ENCODE data around the gene NPY4R.
"Not testable (repeated sequence)": the region's sequence is repeated elsewhere in the genome, so short reads cannot be mapped to it uniquely, and the experiment has no call there.

Gene NPY4R, protein sequence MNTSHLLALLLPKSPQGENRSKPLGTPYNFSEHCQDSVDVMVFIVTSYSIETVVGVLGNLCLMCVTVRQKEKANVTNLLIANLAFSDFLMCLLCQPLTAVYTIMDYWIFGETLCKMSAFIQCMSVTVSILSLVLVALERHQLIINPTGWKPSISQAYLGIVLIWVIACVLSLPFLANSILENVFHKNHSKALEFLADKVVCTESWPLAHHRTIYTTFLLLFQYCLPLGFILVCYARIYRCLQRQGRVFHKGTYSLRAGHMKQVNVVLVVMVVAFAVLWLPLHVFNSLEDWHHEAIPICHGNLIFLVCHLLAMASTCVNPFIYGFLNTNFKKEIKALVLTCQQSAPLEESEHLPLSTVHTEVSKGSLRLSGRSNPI

DNA sequence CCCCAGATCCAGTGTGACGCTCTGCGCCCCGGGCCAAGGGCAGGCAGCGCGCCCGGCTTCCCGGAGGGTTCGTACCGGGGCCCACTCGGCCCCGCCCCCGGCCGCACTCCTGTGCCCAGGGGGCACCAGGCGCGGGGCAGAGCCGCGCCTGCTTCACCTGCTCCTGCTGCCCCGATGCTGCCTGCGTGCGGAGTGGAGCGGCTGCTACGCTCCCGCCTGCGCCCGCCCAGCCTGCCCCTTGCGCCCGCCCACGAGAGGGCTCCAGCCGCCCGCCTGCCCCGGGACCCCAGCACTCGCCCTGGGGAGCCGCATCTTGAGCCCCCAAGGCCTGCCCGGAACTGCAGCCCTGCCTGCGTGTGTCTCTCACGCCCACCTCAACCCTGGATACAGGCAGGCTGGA is at the start of gene NPY4R:
Gene NPY4R (minus strand): TSS at position 194 of the 400 bp plus-strand sequence. CDS start 3,323 bp downstream, outside the sequence.
- in situ Hi-C loops (cut with MboI; ENCODE audit: low pct_unique_long_range_greater_than_20kb, low sequenced_read_pairs, unreplicated experiment); DNase-seq (ENCODE audit: low spot score): not testable (repeated sequence)

DNA sequence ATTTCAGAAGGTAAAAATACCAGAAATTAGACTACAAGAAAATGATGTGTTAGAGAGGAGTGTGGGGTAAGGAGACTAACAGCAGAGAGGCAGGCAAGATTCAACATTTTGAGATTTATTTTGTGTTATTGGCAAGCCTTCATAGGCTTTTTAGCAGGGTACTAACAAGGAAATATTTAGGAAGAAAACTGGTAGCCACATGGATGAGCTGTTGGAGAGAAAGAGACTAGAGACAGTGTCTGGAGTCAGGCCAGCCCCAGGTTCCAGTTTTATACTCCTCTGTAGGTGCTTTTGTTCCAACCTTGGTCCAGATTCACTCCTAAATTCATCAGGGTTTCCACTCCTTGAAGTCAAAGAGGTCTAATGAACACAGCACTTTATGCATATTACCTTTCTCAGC is 49.6 kb upstream of the NPY4R start:
- no peak for DNase-seq (ENCODE audit: low spot score)
- in situ Hi-C loops (cut with MboI; ENCODE audit: low pct_unique_long_range_greater_than_20kb, low sequenced_read_pairs, unreplicated experiment): no loop called here
- TF ChIP-seq, protein P1, sequence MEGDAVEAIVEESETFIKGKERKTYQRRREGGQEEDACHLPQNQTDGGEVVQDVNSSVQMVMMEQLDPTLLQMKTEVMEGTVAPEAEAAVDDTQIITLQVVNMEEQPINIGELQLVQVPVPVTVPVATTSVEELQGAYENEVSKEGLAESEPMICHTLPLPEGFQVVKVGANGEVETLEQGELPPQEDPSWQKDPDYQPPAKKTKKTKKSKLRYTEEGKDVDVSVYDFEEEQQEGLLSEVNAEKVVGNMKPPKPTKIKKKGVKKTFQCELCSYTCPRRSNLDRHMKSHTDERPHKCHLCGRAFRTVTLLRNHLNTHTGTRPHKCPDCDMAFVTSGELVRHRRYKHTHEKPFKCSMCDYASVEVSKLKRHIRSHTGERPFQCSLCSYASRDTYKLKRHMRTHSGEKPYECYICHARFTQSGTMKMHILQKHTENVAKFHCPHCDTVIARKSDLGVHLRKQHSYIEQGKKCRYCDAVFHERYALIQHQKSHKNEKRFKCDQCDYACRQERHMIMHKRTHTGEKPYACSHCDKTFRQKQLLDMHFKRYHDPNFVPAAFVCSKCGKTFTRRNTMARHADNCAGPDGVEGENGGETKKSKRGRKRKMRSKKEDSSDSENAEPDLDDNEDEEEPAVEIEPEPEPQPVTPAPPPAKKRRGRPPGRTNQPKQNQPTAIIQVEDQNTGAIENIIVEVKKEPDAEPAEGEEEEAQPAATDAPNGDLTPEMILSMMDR (IDR thresholded peaks at IDR 0.05; ENCODE audit: extremely low read depth, insufficient read depth, missing control alignments): no peak

DNA sequence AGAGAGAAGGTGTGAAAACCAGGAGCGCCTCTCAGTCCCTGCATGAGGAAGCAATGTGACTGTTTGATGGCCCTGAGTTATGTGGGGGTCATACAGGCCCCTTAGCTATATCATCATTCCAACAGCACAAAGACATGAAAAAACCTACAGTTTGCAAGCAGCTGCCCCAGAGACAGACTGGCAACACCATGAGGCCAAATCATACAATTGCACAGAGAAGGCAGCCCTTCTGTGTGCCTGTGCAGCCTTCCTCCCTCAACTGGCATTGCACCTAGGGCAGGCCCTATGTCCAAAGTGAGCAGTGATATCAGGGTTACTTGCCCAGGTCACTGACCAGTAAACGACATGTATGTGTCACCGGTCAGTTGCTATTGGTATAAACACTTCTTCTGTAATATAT is 49.1 kb upstream of the NPY4R start:
- in situ Hi-C loops (cut with MboI; ENCODE audit: low pct_unique_long_range_greater_than_20kb, low sequenced_read_pairs, unreplicated experiment): no loop called here
- TF ChIP-seq, protein P1 (IDR thresholded peaks at IDR 0.05; ENCODE audit: extremely low read depth, insufficient read depth, missing control alignments): no peak
- no peak for DNase-seq (ENCODE audit: low spot score)

DNA sequence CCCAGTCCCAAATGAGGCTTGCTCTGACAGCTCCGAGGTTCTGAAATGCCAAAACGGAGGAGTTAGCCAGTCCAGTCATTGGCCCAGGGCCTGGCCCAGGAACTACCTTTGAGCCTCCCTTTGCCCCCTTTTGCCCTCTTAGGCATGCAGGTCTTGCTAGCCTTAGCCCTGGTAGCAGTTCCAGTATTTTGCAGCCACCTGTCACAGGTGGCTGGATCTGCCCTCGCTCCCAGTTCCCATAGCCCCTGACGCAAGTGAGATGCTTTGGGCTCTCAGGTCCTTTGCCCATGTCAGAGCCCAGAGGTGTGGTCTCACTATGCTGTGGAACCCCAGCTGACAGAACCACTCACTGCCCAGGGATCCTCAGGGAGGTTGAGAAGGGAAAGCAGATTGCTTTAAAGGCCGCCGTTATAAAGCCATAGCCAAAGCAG is 48.7 kb upstream of the NPY4R start:
- DNase-seq (ENCODE audit: low spot score): no peak
- TF ChIP-seq, protein P1 (IDR thresholded peaks at IDR 0.05; ENCODE audit: extremely low read depth, insufficient read depth, missing control alignments): no peak
- in situ Hi-C loops (cut with MboI; ENCODE audit: low pct_unique_long_range_greater_than_20kb, low sequenced_read_pairs, unreplicated experiment): no loop called here

DNA sequence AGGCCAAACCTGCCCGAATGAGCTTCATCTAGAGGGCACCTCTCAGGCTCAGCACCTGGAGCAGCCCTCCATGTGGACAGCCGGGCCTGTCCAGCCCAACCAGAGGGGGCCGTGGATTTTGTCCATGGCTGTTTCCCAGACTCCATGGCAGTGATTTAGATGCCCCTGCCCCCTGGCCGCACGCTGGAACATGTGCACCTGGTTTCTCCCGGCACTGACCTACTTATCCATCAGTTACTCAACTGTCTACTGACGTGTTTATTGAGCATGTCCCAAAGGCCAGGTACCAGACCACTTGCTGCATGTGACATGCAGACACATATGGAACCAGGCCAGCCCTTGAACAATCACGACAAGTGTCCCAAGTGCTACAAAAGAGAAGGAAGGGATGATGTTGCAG is 47.6 kb upstream of the NPY4R start:
- in situ Hi-C loops (cut with MboI; ENCODE audit: low pct_unique_long_range_greater_than_20kb, low sequenced_read_pairs, unreplicated experiment); DNase-seq (ENCODE audit: low spot score): not testable (repeated sequence)

DNA sequence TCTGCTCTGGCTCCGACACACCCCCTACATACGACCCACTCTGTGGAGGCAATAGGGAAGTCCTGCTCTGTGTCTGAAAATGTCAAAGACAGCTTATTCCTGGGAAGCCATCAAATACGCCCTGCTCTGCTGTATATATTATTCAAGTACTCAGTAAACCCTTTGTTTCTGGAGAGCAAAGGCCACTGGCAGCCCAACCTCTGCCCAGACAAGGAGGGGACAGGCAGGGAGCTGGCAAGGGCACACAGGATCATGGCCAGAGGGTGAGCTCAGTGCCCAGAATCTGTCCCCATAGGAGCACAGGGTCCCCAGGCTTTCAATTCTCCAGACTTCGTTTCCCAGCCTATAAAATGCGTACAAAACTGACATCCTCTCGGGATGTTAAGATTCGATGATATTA is 47.0 kb upstream of the NPY4R start:
- DNase-seq (ENCODE audit: low spot score); in situ Hi-C loops (cut with MboI; ENCODE audit: low pct_unique_long_range_greater_than_20kb, low sequenced_read_pairs, unreplicated experiment): not testable (repeated sequence)

DNA sequence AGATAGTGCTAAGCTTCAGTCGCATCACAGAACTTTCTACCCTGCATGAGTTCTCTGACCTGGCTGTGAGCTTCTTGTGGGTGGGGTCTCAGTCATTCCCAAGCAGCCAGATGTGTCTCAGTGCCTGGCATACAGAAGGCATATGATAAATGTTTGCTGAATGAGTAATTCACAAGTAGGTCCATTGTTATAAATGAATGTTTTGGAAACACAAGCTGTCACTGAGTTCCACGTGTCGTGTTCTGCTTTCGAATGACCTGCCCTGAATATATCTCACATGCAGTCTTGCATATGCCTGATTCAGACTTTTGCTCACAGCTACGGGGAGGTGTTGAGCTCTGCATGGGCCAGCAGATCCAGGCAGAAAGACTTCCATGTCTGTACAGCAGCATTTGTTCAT is 46.2 kb upstream of the NPY4R start:
- in situ Hi-C loops (cut with MboI; ENCODE audit: low pct_unique_long_range_greater_than_20kb, low sequenced_read_pairs, unreplicated experiment); DNase-seq (ENCODE audit: low spot score): not testable (repeated sequence)

DNA sequence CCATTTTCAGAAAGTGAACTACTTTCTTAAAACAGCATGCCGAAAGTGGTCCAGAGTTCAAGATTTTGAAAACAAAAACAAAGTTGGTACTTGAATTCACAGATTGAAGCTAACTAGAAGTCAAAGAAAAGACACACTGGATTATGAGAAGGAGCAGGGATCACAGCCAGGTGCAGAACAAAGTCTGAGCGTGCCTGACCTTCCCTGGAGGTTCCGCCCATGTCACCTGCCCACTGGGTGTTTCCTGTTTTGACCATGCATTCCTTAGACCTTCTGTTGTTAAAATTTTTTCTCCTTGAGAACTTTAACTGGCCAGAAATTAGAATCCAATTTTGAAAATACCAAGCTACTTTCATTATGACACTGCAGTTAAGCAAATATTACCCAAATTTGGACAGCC is 34.2 kb upstream of the NPY4R start:
- in situ Hi-C loops (cut with MboI; ENCODE audit: low pct_unique_long_range_greater_than_20kb, low sequenced_read_pairs, unreplicated experiment); DNase-seq (ENCODE audit: low spot score): not testable (repeated sequence)

DNA sequence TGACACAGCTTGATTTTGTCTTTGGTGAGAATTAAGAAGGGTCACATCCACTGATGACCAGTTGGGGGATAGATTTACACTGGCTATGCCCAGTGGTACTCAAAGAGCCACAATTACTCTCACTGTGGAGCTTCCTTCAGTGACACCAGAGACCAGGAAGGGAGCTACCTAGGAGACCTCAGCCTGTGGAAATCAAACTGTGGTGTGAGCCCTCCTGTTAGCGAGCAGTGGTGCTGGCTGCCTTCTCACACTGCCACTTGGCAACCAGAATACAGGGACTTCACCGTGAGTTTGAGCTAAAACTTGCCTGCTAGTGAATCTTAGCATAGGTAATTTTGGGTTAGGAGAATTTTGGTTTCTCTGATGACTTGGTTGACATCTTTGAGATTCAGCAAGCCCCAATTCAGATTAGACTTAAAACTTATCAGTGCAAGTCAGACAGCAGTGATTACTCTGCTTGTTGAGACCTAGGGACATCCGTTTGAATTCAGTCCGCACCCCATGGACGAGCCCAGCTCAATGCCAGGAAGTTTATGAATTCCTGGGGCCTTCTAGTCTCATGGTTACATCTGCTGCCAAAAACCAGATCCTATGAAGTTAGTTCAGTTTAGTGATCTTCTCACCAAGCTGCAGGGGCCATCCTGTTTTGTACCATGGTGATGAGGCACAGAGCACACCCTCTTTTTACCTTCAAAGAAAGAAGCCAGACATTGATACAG is 33.4 kb upstream of the NPY4R start:
- in situ Hi-C loops (cut with MboI; ENCODE audit: low pct_unique_long_range_greater_than_20kb, low sequenced_read_pairs, unreplicated experiment); DNase-seq (ENCODE audit: low spot score): not testable (repeated sequence)

DNA sequence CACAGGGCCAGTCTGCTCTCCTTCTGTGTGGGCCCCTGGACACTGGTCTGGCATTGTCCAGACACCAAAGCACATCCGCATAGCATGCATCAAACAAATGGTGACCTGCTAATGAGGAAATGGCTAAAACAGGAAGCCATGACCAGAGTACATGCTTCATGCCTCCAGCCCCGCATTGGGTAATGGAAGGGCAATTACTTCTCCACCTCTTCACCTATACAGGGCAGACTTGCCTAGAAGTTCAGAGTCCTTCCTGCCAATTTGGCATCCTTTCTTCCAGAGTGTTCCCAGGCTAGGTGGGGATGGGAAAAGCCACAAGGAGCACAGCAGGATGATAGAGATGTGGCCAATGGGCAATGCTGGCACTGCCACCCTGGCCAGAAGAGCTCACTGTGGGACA is 32.1 kb upstream of the NPY4R start:
- DNase-seq (ENCODE audit: low spot score); in situ Hi-C loops (cut with MboI; ENCODE audit: low pct_unique_long_range_greater_than_20kb, low sequenced_read_pairs, unreplicated experiment): not testable (repeated sequence)

DNA sequence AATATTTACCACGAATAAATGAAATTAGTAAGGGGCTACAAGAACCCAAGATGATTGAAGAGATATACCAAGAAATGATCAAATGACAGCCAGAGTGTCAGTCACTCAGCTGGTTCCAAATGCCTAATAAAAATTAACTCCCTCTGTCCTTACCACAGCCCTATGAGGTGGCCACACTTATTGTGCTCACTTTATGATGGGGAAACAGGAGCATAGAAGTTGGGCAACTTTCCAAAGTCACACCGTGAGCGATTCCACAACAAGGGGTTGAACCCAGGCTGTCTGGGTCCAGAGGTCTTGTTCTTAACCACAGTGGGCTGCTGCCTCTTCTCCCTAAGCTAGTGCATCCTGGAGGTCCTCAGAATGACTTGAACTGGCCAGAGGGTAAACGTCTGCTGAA is 31.6 kb upstream of the NPY4R start:
- DNase-seq (ENCODE audit: low spot score); in situ Hi-C loops (cut with MboI; ENCODE audit: low pct_unique_long_range_greater_than_20kb, low sequenced_read_pairs, unreplicated experiment): not testable (repeated sequence)

DNA sequence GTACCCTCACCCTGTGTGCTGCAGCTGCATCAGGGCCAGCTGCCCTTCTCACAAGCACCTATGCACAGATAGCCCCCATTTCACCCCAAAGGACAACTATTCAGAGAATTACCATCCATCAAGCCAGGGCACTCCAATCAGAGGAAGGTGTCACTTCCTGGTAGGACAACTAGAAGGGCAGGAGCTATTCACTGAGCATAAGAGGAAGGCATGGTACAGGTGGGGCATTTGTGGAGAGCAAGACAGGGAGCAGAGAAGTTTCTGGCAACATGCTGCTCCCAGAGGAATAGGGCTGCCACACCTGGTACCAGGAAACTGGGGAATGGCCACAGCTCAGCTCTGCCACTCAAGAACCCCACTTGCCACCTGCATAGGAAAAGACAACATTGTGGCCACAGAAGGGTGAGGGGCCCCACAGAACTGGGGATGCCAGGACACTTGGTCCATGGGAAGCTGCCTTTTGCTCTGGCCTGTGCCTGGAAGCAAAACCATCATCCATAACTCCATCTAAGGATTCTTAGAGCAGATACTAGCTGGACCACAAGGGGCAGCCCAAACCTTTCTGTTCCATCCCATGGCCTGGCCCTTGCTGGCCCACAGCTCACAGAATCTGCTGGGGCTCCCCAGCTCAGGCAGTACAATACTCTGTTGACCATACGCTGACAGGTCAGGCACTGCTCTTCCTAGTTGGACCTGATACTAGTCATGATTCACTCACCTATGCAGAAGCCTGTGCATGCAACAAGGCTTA is 25.8 kb upstream of the NPY4R start:
- DNase-seq (ENCODE audit: low spot score): not testable (repeated sequence)

DNA sequence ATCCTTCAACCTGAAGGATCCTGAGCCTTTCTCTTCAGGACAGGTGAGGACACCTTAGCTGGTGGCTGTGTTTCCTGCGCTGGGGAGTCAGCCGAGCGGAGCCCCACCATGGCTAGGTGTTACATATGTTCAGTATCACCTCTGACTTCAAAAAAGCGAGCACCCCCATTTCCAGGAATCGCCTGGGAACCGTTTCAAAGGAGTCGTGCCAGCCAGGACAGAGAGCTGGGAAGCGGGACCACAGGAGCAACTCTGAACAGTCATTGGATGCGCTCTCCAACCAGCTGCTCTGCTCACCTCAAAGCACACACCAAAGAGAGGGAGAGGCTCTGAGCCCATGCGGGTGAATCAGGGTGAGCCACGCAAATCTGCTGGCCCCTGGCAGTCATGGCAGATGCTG is 24.5 kb upstream of the NPY4R start:
- in situ Hi-C loops (cut with MboI; ENCODE audit: low pct_unique_long_range_greater_than_20kb, low sequenced_read_pairs, unreplicated experiment): not testable (repeated sequence)

More for the DNA sequence above, 25.8 kb upstream of the NPY4R start:
- in situ Hi-C loops (cut with MboI; ENCODE audit: low pct_unique_long_range_greater_than_20kb, low sequenced_read_pairs, unreplicated experiment): not testable (repeated sequence)

DNA sequence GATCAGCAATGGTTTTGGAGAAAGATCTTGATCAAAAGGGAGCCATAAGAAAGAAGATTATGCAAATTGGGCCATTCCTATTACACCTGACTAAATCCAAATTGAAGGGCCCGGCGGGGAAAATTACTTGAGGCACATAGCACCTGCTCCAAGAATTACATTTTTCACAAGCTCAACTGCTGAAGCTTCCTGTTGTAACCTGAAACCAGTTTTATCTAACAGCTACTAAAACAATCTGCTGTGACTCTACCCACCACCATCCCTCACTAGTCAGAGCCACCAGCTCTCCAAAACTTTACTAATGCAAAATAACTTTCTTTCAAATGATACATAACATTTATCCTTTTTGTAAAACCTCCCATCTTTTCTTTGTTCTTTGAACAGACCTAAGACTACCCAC is 20.7 kb upstream of the NPY4R start:
- DNase-seq (ENCODE audit: low spot score); in situ Hi-C loops (cut with MboI; ENCODE audit: low pct_unique_long_range_greater_than_20kb, low sequenced_read_pairs, unreplicated experiment): not testable (repeated sequence)

More for the DNA sequence above, 24.5 kb upstream of the NPY4R start:
- not testable (repeated sequence) for DNase-seq (ENCODE audit: low spot score)

All from GM13977 (cell line).